Heart left ventricle (tissue), 16 donors: ENCODE results near the gene ARHGAP26. TPM values are rescaled to one million over a fixed set of nuclear protein-coding genes. Genes with fewer than 3 reads are reported as not detected.

Source experiments
- ATAC-seq, 4 donors: fragments of 200-7000 bp; cut with Tn5 transposase; one replicate each; pipeline ENCODE4 v1.9.1; 2020 to 2022; ENCODE audit warnings: moderate library complexity in 4 of 4, mild to moderate bottlenecking in 3 of 4, moderate number of reproducible peaks in 1 of 4
- DNase-seq, 5 donors: peaks; one replicate each; pipeline ENCODE4 v3.0.0-alpha.2; 2020
- H3K27ac ChIP-seq, 12 donors: fragments of 200-600 bp; sonication (generic) in 4 of 12; one replicate each; pipeline versions ENCODE4 v1.5.0 to v1.8.0; 2016 to 2022; ENCODE audit warnings: mild to moderate bottlenecking in 2 of 12
- H3K27me3 ChIP-seq, 9 donors: fragments of 200-600 bp; sonication (generic) in 2 of 9; one replicate each; pipeline versions ENCODE4 v1.5.1 to v1.8.0; 2016 to 2022; ENCODE audit warnings: mild to moderate bottlenecking in 3 of 9
- H3K36me3 ChIP-seq, 9 donors: fragments of 200-600 bp; sonication (generic) in 2 of 9; one replicate each; pipeline versions ENCODE4 v1.5.0 to v1.8.0; 2018 to 2022; ENCODE audit warnings: mild to moderate bottlenecking in 2 of 9
- H3K4me1 ChIP-seq, 12 donors: fragments of 200-600 bp; sonication (generic) in 4 of 12; one replicate each; pipeline versions ENCODE4 v1.5.0 to v1.8.0; 2016 to 2022; ENCODE audit warnings: mild to moderate bottlenecking in 3 of 12
- H3K4me3 ChIP-seq, 12 donors: fragments of 200-600 bp; sonication (generic) in 4 of 12; one replicate each; pipeline versions ENCODE4 v1.5.0 to v1.8.0; 2017 to 2022; ENCODE audit warnings: mild to moderate bottlenecking in 9 of 12, moderate library complexity in 4 of 12
- H3K9me3 ChIP-seq, 12 donors: fragments of 200-600 bp; sonication (generic) in 4 of 12; one replicate each; pipeline versions ENCODE4 v1.5.0 to v1.8.0; 2016 to 2022; ENCODE audit warnings: mild to moderate bottlenecking in 1 of 12
- CTCF ChIP-seq, 12 donors: fragments of 200-600 bp; sonication (generic) in 4 of 12; IDR thresholded peaks; one replicate each; pipeline versions ENCODE4 v1.5.0 to v1.8.0; 2018 to 2022; ENCODE audit warnings: antibody characterized with exemption in 12 of 12, mild to moderate bottlenecking in 5 of 12
- POLR2A ChIP-seq, 2 donors: fragments of 450-650 bp; IDR thresholded peaks; one replicate each; pipeline ENCODE4 v1.6.1; 2017; ENCODE audit warnings: antibody characterized with exemption in 2 of 2, mild to moderate bottlenecking in 2 of 2, moderate library complexity in 2 of 2
- WGBS, 4 donors: extraction: QIAGEN DNeasy Blood & Tissue Kit in 2 of 4; methylation state at CpG; one replicate each; pipeline versions ENCODE4 v1.1.5 to v1.1.7; 2013 to 2018; 5-methylcytosine and 5-hydroxymethylcytosine counted together
- intact Hi-C, 10 donors: fragments of 100-400 bp; cut with DNase I; formaldehyde crosslinking; loops; one replicate each; pipeline versions ENCODE4 v1.11.1 to v1.14.2; 2022
- polyA plus RNA-seq, 2 donors: library from polyadenylated mRNA; stranded (reverse); fragments of 200-250 nt; gene quantifications; one replicate each; pipeline ENCODE4 v1.2.3, GENCODE V29; 2013
- total RNA-seq, 9 donors: library from RNA; depleted of rRNA in 2 of 9; stranded (reverse); fragments of >200 nt in 2 of 9; fragmentation: NEBNext Ultra II Directional in 3 of 9; extraction: Animal tissue kit (Norgen Biotek cat#: 25700) in 3 of 9; gene quantifications; one replicate each; pipeline versions ENCODE4 v1.1.0 to v1.2.4, GENCODE V29; 2016 to 2023
- donor health status: ischemic (EF 13 %, LVEDD 7.1; RV severe dilation, severe dysfunction).
- donor health status: healthy with polysubstance abuse.
- donor health status: DM: no; HTN: yes; CAD: no.
- donor health status: DM: no; HTN: no; CAD: no.
- donor health status: ischemic (EF 25% LVEDD 6.9; RV normal size, moderate dysfunction).
- donor health status: ischemic (EF 25% LVEDD 5.7; RV mildly dilated, moderate dysfunction).
- donor health status: healthy.
- donor health status: DM: yes; HTN: yes; CAD: no.
- donor health status: ischemic (EF 35%, LVEDD 5.7; RV mildly dilated, moderate dysfunction).
- donor health status: nonischemic (EF 11% LVEDD 7.7; RV severe dilation, severe dysfunction).
- donor health status: DM: yes; HTN: yes; CAD: no.
- donor health status: PGD.
- donor health status: ischemic (EF 29% LVEDD 5.4; RV normal size, mild dysfunction).
- donor health status: nonischemic (EF 23%, LVEDD 6.1; RV moderate dilation, normal function).

Gene ARHGAP26
- total and polyA plus RNA-seq, 11 donors: 11.9 to 52.1 (median 33.7) TPM

GRCh38 chr5:142973932-142974331 is 203.8 kb downstream of the ARHGAP26 start:
- Histone ChIP-seq H3K4me1 (peaks cover 0 to 72% (median 13%) of the 10 kb centered on the region in 12 donors), H3K4me3 (no peak overlapping the region), H3K27me3 (no peaks in the 10 kb centered on the region), H3K9me3 (no peaks in the 10 kb centered on the region), H3K36me3 (no peaks in the 10 kb centered on the region), H3K27ac (peak overlapping the region in 2 of 12 donors; percentile 2 to 3)
- no peak for ATAC-seq
- TF ChIP-seq CTCF (IDR thresholded peaks at IDR 0.05) (no peak), POLR2A (IDR thresholded peaks at IDR 0.05) (no peak)
- intact Hi-C loops: no loop called here
- WGBS, 4 donors: 88 to 93% (median 91%) methylated on average over 3 of the region's 3 CpGs
- no peak for DNase-seq

GRCh38 chr5:142974409-142974808 is 204.2 kb downstream of the ARHGAP26 start:
- Histone ChIP-seq H3K27ac (peak overlapping the region in 2 of 12 donors; percentile 2 to 3), H3K36me3 (no peaks in the 10 kb centered on the region), H3K4me3 (no peak overlapping the region), H3K4me1 (peaks cover 0 to 77% (median 13%) of the 10 kb centered on the region in 12 donors), H3K9me3 (no peaks in the 10 kb centered on the region), H3K27me3 (no peaks in the 10 kb centered on the region)
- WGBS, 4 donors: 71 to 84% (median 81%) methylated on average over 4 of the region's 4 CpGs
- TF ChIP-seq CTCF (IDR thresholded peaks at IDR 0.05): no peak
- no peak for TF ChIP-seq POLR2A (IDR thresholded peaks at IDR 0.05)
- intact Hi-C loops: no loop called here
- no peak for ATAC-seq
- DNase-seq: no peak

- no peak for TF ChIP-seq CTCF (IDR thresholded peaks at IDR 0.05)
- TF ChIP-seq POLR2A (IDR thresholded peaks at IDR 0.05): no peak
- H3K27me3 ChIP-seq: no peaks in the 10 kb centered on the region
- ATAC-seq (peak in 2 of 4 donors; percentile 34 to 40), DNase-seq (no peak)
- peaks cover 4 to 92% (median 27%) of the 10 kb centered on the region in 12 donors for H3K4me1 ChIP-seq
- H3K36me3 ChIP-seq: no peaks in the 10 kb centered on the region
- 95 to 99% (median 98%) methylated on average over 3 of the region's 3 CpGs for WGBS, 4 donors
- intact Hi-C loops: no loop called here
- no peak overlapping the region for H3K4me3 ChIP-seq
- H3K27ac ChIP-seq: peak overlapping the region in 2 of 12 donors; percentile 1 to 79
- no peaks in the 10 kb centered on the region for H3K9me3 ChIP-seq
Measured at GRCh38 chr5:142976861-142977260, 206.7 kb downstream of the ARHGAP26 start.

- ATAC-seq: peak in 2 of 4 donors; percentile 23 to 36
- whole genome bisulfite sequencing, 4 donors: 83 to 90% (median 86%) methylated on average over 8 of the region's 8 CpGs
- no peak for TF ChIP-seq POLR2A (IDR thresholded peaks at IDR 0.05)
- TF ChIP-seq CTCF (IDR thresholded peaks at IDR 0.05): no peak
- intact Hi-C loops: no loop called here
- Histone ChIP-seq H3K4me3 (no peak overlapping the region), H3K27me3 (no peaks in the 10 kb centered on the region), H3K4me1 (peaks cover 10 to 92% (median 32%) of the 10 kb centered on the region in 12 donors), H3K36me3 (no peaks in the 10 kb centered on the region), H3K27ac (peak overlapping the region in 3 of 12 donors; percentile 20 to 79 (median 27)), H3K9me3 (no peaks in the 10 kb centered on the region)
- peak in 1 of 5 donors; percentile 27 for DNase-seq
Measured at GRCh38 chr5:142977363-142978051, 207.3 kb downstream of the ARHGAP26 start.
